Panc1 (cell line): Measurements from ENCODE around the gene LPP. TPM values are rescaled to one million over a fixed set of nuclear protein-coding genes. Genes with fewer than 3 reads are reported as not detected.
A peak's percentile ranks its signal among the peaks of the same experiment; 100 is the strongest.

Source experiments
- ATAC-seq: fragments of 200-7000 bp; cut with Tn5 transposase; 2 replicates; pipeline ENCODE4 v1.9.1; 2020; ENCODE audit warnings: mild to moderate bottlenecking, moderate library complexity
- BruUV-seq: library from RNA; stranded (reverse); fragments of 400-500 nt; replicated peaks from 2 replicates; lab custom pipeline; 2021; lab: Mats Ljungman, UMichigan
- CTCF ChIA-PET: fragments of 300-600 bp; sonication (Branson Sonifier 250); formaldehyde crosslinking; loops from one replicate; lab custom pipeline; 2022; ENCODE audit warnings: antibody characterized with exemption; lab: Charles Lee
- POLR2A ChIA-PET: fragments of 300-600 bp; sonication (Branson Sonifier 250); formaldehyde crosslinking; loops from one replicate; lab custom pipeline; 2022; ENCODE audit warnings: antibody characterized with exemption; lab: Charles Lee
- DNase-seq: peaks from one replicate; pipeline ENCODE4 v3.0.0-alpha.2; 2010; ENCODE audit warnings: low read depth, low spot score
- H3K27ac ChIP-seq: 2 replicates; pipeline ENCODE4 v1.5.1; 2011; ENCODE audit warnings: mild to moderate bottlenecking, low read length, inconsistent platforms
- H3K27me3 ChIP-seq: fragments of 200-500 bp; sonication (Bioruptor generic); 2 replicates; pipeline ENCODE4 v1.6.0; 2014; ENCODE audit warnings: low read length, inconsistent platforms; ENCODE audit not compliant: control insufficient read depth, insufficient read depth
- H3K36me3 ChIP-seq: fragments of 200-500 bp; sonication (Bioruptor generic); 2 replicates; pipeline ENCODE4 v1.5.1; 2014; ENCODE audit warnings: inconsistent platforms, mild to moderate bottlenecking, low read length, moderate library complexity; ENCODE audit not compliant: control insufficient read depth, insufficient read depth
- H3K4me1 ChIP-seq: 2 replicates; pipeline ENCODE4 v1.5.1; 2011; ENCODE audit warnings: inconsistent platforms, mild to moderate bottlenecking, low read length, moderate library complexity; ENCODE audit not compliant: control insufficient read depth, insufficient read depth
- H3K4me3 ChIP-seq, 2 experiments: 2 replicates each; pipeline ENCODE4 v1.5.1; 2011 to 2012; ENCODE audit warnings: low read depth in 2 of 2, low read length in 2 of 2, mild to moderate bottlenecking in 2 of 2, inconsistent platforms in 1 of 2, moderate library complexity in 1 of 2
- H3K9me3 ChIP-seq: fragments of 200-500 bp; sonication (Bioruptor generic); 2 replicates; pipeline ENCODE4 v1.5.1; 2014; ENCODE audit warnings: low read depth, mild to moderate bottlenecking, inconsistent platforms, low read length, moderate library complexity; ENCODE audit not compliant: control insufficient read depth, insufficient read depth
- POLR2AphosphoS5 ChIP-seq: IDR thresholded peaks from 2 replicates; pipeline ENCODE4 v1.6.1; 2012; ENCODE audit warnings: mild to moderate bottlenecking, low read depth, low read length, moderate library complexity
- SIN3A ChIP-seq: IDR thresholded peaks from 2 replicates; pipeline ENCODE4 v1.6.1; 2012; ENCODE audit warnings: low read depth, mild to moderate bottlenecking, low read length, moderate library complexity, borderline replicate concordance; ENCODE audit not compliant: insufficient read depth
- TCF7L2 ChIP-seq: IDR thresholded peaks from 2 replicates; pipeline ENCODE4 v1.6.1; 2011; ENCODE audit warnings: mild to moderate bottlenecking, low read depth, low read length, inconsistent platforms
- in situ Hi-C: cut with HindIII; loops from 2 replicates; pipeline ENCODE4 v1.10.0; 2016; ENCODE audit warnings: low sequenced_read_pairs, low pct_unique_long_range_greater_than_20kb
- intact Hi-C: fragments of 100-400 bp; cut with micrococcal nuclease; formaldehyde crosslinking; loops from one replicate; pipeline ENCODE4 v1.10.0; 2022; ENCODE audit not compliant: unreplicated experiment
- total RNA-seq: library from RNA; stranded (reverse); gene quantifications from one replicate; pipeline ENCODE4 v1.2.1, GENCODE V29; 2021; ENCODE audit not compliant: unreplicated experiment
- TF ChIP-seq, protein P1 (sequence below): fragments of 450-650 bp; IDR thresholded peaks from 2 replicates; pipeline ENCODE4 v1.5.1; 2017; ENCODE audit warnings: mild to moderate bottlenecking
- TF ChIP-seq, protein P2 (sequence below), 2 experiments: IDR thresholded peaks; 2 replicates each; pipeline ENCODE4 v1.6.1; 2011 to 2012; ENCODE audit warnings: low read depth in 2 of 2, control low read depth in 1 of 2, low read length in 1 of 2, mild to moderate bottlenecking in 1 of 2, moderate library complexity in 1 of 2; ENCODE audit not compliant: insufficient read depth in 1 of 2

Gene LPP
- total RNA-seq, 1 experiment from 2014 or later: 90.0 TPM

DNA sequence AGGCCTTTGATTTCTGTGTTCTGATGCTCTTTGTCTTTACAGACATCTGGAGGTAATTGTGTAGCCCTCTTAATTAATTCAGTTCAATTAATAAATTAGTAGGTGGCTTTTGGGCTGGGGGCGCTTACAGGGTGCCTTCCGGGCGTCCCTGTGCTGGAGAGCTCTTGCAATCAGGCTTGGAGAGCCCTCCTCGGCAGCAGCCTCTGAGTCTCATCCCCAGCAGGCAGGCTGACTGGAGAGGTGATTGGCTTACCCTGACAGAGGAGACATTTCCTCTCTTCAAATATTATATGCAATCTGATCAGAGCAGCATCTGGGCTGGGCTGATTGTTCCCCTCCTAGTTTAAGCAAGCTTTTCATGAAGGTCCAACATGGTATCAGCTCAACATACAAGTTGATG lies 250.7 kb downstream of the LPP start:
- ChIA-PET CTCF (no interaction called here), POLR2A (no interaction called here)
- Histone ChIP-seq H3K4me3 (no peak overlapping the region), H3K27me3 (no peaks in the 10 kb centered on the region), H3K9me3 (no peaks in the 10 kb centered on the region), H3K4me1 (no peaks in the 10 kb centered on the region), H3K27ac (no peak overlapping the region), H3K36me3 (no peaks in the 10 kb centered on the region)
- no TSS peak for BruUV-seq
- intact Hi-C loops: loop anchor here (10.0 kb wide), 1 partner anchor 660 kb away; the partner anchor contains the start of gene BCL6
- TF ChIP-seq, protein P1, sequence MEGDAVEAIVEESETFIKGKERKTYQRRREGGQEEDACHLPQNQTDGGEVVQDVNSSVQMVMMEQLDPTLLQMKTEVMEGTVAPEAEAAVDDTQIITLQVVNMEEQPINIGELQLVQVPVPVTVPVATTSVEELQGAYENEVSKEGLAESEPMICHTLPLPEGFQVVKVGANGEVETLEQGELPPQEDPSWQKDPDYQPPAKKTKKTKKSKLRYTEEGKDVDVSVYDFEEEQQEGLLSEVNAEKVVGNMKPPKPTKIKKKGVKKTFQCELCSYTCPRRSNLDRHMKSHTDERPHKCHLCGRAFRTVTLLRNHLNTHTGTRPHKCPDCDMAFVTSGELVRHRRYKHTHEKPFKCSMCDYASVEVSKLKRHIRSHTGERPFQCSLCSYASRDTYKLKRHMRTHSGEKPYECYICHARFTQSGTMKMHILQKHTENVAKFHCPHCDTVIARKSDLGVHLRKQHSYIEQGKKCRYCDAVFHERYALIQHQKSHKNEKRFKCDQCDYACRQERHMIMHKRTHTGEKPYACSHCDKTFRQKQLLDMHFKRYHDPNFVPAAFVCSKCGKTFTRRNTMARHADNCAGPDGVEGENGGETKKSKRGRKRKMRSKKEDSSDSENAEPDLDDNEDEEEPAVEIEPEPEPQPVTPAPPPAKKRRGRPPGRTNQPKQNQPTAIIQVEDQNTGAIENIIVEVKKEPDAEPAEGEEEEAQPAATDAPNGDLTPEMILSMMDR: no peak
- no peak for TF ChIP-seq SIN3A
- TF ChIP-seq TCF7L2: no peak
- TF ChIP-seq, protein P2, sequence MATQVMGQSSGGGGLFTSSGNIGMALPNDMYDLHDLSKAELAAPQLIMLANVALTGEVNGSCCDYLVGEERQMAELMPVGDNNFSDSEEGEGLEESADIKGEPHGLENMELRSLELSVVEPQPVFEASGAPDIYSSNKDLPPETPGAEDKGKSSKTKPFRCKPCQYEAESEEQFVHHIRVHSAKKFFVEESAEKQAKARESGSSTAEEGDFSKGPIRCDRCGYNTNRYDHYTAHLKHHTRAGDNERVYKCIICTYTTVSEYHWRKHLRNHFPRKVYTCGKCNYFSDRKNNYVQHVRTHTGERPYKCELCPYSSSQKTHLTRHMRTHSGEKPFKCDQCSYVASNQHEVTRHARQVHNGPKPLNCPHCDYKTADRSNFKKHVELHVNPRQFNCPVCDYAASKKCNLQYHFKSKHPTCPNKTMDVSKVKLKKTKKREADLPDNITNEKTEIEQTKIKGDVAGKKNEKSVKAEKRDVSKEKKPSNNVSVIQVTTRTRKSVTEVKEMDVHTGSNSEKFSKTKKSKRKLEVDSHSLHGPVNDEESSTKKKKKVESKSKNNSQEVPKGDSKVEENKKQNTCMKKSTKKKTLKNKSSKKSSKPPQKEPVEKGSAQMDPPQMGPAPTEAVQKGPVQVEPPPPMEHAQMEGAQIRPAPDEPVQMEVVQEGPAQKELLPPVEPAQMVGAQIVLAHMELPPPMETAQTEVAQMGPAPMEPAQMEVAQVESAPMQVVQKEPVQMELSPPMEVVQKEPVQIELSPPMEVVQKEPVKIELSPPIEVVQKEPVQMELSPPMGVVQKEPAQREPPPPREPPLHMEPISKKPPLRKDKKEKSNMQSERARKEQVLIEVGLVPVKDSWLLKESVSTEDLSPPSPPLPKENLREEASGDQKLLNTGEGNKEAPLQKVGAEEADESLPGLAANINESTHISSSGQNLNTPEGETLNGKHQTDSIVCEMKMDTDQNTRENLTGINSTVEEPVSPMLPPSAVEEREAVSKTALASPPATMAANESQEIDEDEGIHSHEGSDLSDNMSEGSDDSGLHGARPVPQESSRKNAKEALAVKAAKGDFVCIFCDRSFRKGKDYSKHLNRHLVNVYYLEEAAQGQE (IDR thresholded peaks at IDR 0.05; ENCODE audit: insufficient read depth in 1 of 2, low read depth in 2 of 2, low read length in 1 of 2): no peak
- TF ChIP-seq POLR2AphosphoS5: no peak
- no peak for ATAC-seq
- no peak for DNase-seq
- in situ Hi-C loops: no loop called here

DNA sequence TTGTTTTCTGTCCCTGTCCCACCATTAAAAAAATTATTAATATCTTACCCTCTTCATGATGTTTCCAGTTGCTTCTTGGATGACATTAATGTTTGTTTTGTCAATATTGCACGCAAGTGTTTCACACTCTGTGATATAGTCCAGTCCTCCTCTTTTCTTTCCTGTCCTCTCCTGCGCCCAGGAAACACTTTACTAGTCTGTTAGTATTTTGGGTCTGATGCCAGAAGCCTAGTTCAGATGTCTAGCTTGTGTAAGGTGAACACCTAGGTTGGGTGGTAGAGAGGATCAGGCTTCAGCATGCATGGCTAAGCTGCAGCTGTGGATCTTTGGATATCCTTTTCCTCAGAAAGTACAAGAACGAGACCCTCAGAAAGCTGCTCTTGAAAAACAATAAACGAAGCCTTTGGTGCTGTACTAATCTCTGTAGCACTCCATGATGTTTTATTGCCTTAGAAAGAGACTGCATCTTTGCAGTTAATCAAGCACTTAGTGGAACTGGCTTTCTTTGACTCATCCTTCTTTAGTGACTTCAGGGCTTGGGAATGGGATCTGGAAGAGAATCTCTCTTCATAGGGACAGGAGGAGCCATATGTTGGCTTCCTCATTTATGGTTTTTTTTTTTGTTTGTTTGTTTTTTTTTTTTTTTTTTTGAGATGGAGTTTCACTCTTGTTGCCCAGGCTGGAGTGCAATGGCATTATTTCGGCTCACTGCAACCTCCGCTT lies 253.4 kb downstream of the LPP start:
- H3K36me3 ChIP-seq: no peaks in the 10 kb centered on the region
- ChIA-PET CTCF (interaction anchor here (0.6 kb wide), 1 partner anchor 1219 kb away, joined by 4 read pairs; no protein-coding TSS in a partner anchor), POLR2A (interaction anchor here (0.6 kb wide), 1 partner anchor 14 kb away, joined by 3 read pairs; no protein-coding TSS in a partner anchor)
- no peaks in the 10 kb centered on the region for H3K27me3 ChIP-seq
- intact Hi-C loops: loop anchor here (10.0 kb wide), 1 partner anchor 663 kb away; the partner anchor contains the start of gene BCL6
- no peak overlapping the region for H3K4me3 ChIP-seq
- no peaks in the 10 kb centered on the region for H3K4me1 ChIP-seq
- TSS peak; percentile 34 for BruUV-seq
- no peaks in the 10 kb centered on the region for H3K9me3 ChIP-seq
- no peak overlapping the region for H3K27ac ChIP-seq
- no peak for DNase-seq
- in situ Hi-C loops: no loop called here
- no peak for ATAC-seq
- TF ChIP-seq, protein P1: no peak
- no peak for TF ChIP-seq POLR2AphosphoS5
- TF ChIP-seq TCF7L2: no peak
- TF ChIP-seq SIN3A: no peak
- TF ChIP-seq, protein P2 (IDR thresholded peaks at IDR 0.05; ENCODE audit: insufficient read depth in 1 of 2, low read depth in 2 of 2, low read length in 1 of 2): no peak
